WTC11 (cell line): ENCODE data around the gene SPATA17. TPM values are rescaled to one million over a fixed set of nuclear protein-coding genes. Genes with fewer than 3 reads are reported as not detected.

Source experiments
- ATAC-seq: fragments of 200-7000 bp; cut with Tn5 transposase; 2 replicates; pipeline ENCODE4 v1.10.0; 2021; ENCODE audit warnings: mild to moderate bottlenecking, moderate library complexity
- CTCF ChIA-PET: fragments of 300-600 bp; sonication (Branson Sonifier 250); formaldehyde crosslinking; loops from one replicate; lab custom pipeline; 2021; ENCODE audit warnings: antibody characterized with exemption; lab: Charles Lee
- POLR2A ChIA-PET: fragments of 350-600 bp; sonication (Branson Sonifier 250); formaldehyde crosslinking; loops from one replicate; lab custom pipeline; 2021; ENCODE audit warnings: antibody characterized with exemption; lab: Charles Lee
- DNase-seq: peaks from one replicate; pipeline ENCODE4 v3.0.0; 2021; ENCODE audit warnings: low spot score
- H3K27ac Mint-ChIP-seq: 2 replicates; pipeline ENCODE4 v1.8.0; 2021; ENCODE audit warnings: mixed read lengths
- H3K27me3 Mint-ChIP-seq: 2 replicates; pipeline ENCODE4 v1.8.0; 2021; ENCODE audit warnings: low read depth, mild to moderate bottlenecking, moderate library complexity, mixed read lengths
- H3K36me3 Mint-ChIP-seq: 2 replicates; pipeline ENCODE4 v1.8.0; 2021; ENCODE audit warnings: mixed read lengths
- H3K4me1 Mint-ChIP-seq: 2 replicates; pipeline ENCODE4 v1.8.0; 2022; ENCODE audit warnings: mixed read lengths
- H3K4me3 Mint-ChIP-seq: 2 replicates; pipeline ENCODE4 v1.8.0; 2021; ENCODE audit warnings: mild to moderate bottlenecking, moderate library complexity, mixed read lengths
- H3K9me3 Mint-ChIP-seq: 2 replicates; pipeline ENCODE4 v1.8.0; 2021; ENCODE audit warnings: mixed read lengths
- CBFB ChIP-seq: sonication (generic); formaldehyde crosslinking; IDR thresholded peaks from 2 replicates; pipeline ENCODE4 v1.8.1; 2022; ENCODE audit warnings: mild to moderate bottlenecking, low read depth, missing genetic modification reagents
- ESRRA ChIP-seq: sonication (generic); formaldehyde crosslinking; IDR thresholded peaks from 2 replicates; pipeline ENCODE4 v1.8.1; 2022; ENCODE audit warnings: mild to moderate bottlenecking, missing genetic modification reagents, borderline replicate concordance
- ETV6 ChIP-seq: sonication (generic); formaldehyde crosslinking; IDR thresholded peaks from 2 replicates; pipeline ENCODE4 v1.8.1; 2022; ENCODE audit warnings: mild to moderate bottlenecking, missing genetic modification reagents
- FOXJ3 ChIP-seq: sonication (generic); formaldehyde crosslinking; IDR thresholded peaks from 2 replicates; pipeline ENCODE4 v1.9.0; 2021; ENCODE audit warnings: missing genetic modification reagents, mild to moderate bottlenecking, borderline replicate concordance
- GRHL2 ChIP-seq: fragments of 250-450 bp; sonication (Bioruptor Pico); IDR thresholded peaks from 2 replicates; pipeline ENCODE4 v1.8.0; 2022; ENCODE audit warnings: mild to moderate bottlenecking, moderate library complexity; ENCODE audit not compliant: insufficient replicate concordance, severe bottlenecking
- GTF2I ChIP-seq: fragments of 250-450 bp; sonication (Bioruptor Pico); conservative IDR thresholded peaks from 2 replicates; pipeline ENCODE4 v1.4.0; 2021; ENCODE audit warnings: mild to moderate bottlenecking
- HMGA2 ChIP-seq: fragments of 250-450 bp; sonication (Bioruptor Pico); IDR thresholded peaks from 2 replicates; pipeline ENCODE4 v1.4.0; 2021; ENCODE audit warnings: mild to moderate bottlenecking, moderate library complexity
- JUN ChIP-seq: sonication (generic); formaldehyde crosslinking; IDR thresholded peaks from 2 replicates; pipeline ENCODE4 v1.8.0; 2023; ENCODE audit warnings: mild to moderate bottlenecking, missing genetic modification reagents
- MXD4 ChIP-seq: fragments of 250-450 bp; sonication (Bioruptor Pico); IDR thresholded peaks from 2 replicates; pipeline ENCODE4 v1.8.0; 2021; ENCODE audit warnings: mild to moderate bottlenecking, moderate library complexity, borderline replicate concordance
- MYBL2 ChIP-seq: sonication (generic); formaldehyde crosslinking; IDR thresholded peaks from 2 replicates; pipeline ENCODE4 v1.8.1; 2023; ENCODE audit warnings: mild to moderate bottlenecking, moderate library complexity, missing genetic modification reagents
- NFE2L1 ChIP-seq: sonication (generic); formaldehyde crosslinking; IDR thresholded peaks from 2 replicates; pipeline ENCODE4 v1.8.1; 2023; ENCODE audit warnings: missing genetic modification reagents
- OVOL2 ChIP-seq: fragments of 250-450 bp; sonication (Bioruptor Pico); IDR thresholded peaks from 2 replicates; pipeline ENCODE4 v1.9.0; 2021; ENCODE audit warnings: mild to moderate bottlenecking, borderline replicate concordance
- PREB ChIP-seq: sonication (generic); formaldehyde crosslinking; IDR thresholded peaks from 2 replicates; pipeline ENCODE4 v1.8.1; 2022; ENCODE audit warnings: mild to moderate bottlenecking, missing genetic modification reagents, moderate library complexity, borderline replicate concordance
- RELA ChIP-seq: sonication (generic); formaldehyde crosslinking; IDR thresholded peaks from 2 replicates; pipeline ENCODE4 v1.8.1; 2022; ENCODE audit warnings: missing genetic modification reagents, mild to moderate bottlenecking, borderline replicate concordance
- RORB ChIP-seq: fragments of 250-450 bp; sonication (Bioruptor Pico); IDR thresholded peaks from 2 replicates; pipeline ENCODE4 v1.9.0; 2021; ENCODE audit warnings: mild to moderate bottlenecking
- SOX15 ChIP-seq: fragments of 250-450 bp; sonication (Bioruptor Pico); IDR thresholded peaks from 2 replicates; pipeline ENCODE4 v1.9.0; 2021; ENCODE audit warnings: mild to moderate bottlenecking
- TCF7 ChIP-seq: sonication (generic); formaldehyde crosslinking; IDR thresholded peaks from 2 replicates; pipeline ENCODE4 v1.8.0; 2022; ENCODE audit warnings: mild to moderate bottlenecking, low read depth, missing genetic modification reagents, moderate library complexity
- TEAD4 ChIP-seq: sonication (generic); formaldehyde crosslinking; IDR thresholded peaks from 2 replicates; pipeline ENCODE4 v1.8.0; 2022; ENCODE audit warnings: mild to moderate bottlenecking, missing genetic modification reagents
- TP53 ChIP-seq: sonication (generic); formaldehyde crosslinking; IDR thresholded peaks from 2 replicates; pipeline ENCODE4 v1.8.1; 2023; ENCODE audit warnings: mild to moderate bottlenecking, missing genetic modification reagents
- USF1 ChIP-seq: sonication (generic); formaldehyde crosslinking; IDR thresholded peaks from 2 replicates; pipeline ENCODE4 v1.8.0; 2022; ENCODE audit warnings: mild to moderate bottlenecking, missing genetic modification reagents
- ZNF396 ChIP-seq: fragments of 250-450 bp; sonication (Bioruptor Pico); IDR thresholded peaks from 2 replicates; pipeline ENCODE4 v1.8.0; 2021; ENCODE audit warnings: mild to moderate bottlenecking, moderate library complexity, borderline replicate concordance
- ZNF532 ChIP-seq: fragments of 250-450 bp; sonication (Bioruptor Pico); IDR thresholded peaks from 2 replicates; pipeline ENCODE4 v1.9.0; 2021; ENCODE audit warnings: mild to moderate bottlenecking, borderline replicate concordance
- total RNA-seq: library from RNA; stranded (reverse); gene quantifications from 3 replicates; pipeline ENCODE4 v1.2.3, GENCODE V29; 2021
- TF ChIP-seq, protein P1 (sequence below): sonication (generic); formaldehyde crosslinking; IDR thresholded peaks from 2 replicates; pipeline ENCODE4 v1.8.1; 2023; ENCODE audit warnings: mild to moderate bottlenecking, missing genetic modification reagents, moderate library complexity
- TF ChIP-seq, protein P2 (sequence below): sonication (generic); formaldehyde crosslinking; IDR thresholded peaks from 2 replicates; pipeline ENCODE4 v1.8.0; 2022; ENCODE audit warnings: mild to moderate bottlenecking, missing genetic modification reagents
- TF ChIP-seq, protein P3 (sequence below): fragments of 250-450 bp; sonication (Bioruptor Pico); IDR thresholded peaks from 2 replicates; pipeline ENCODE4 v1.9.0; 2021; ENCODE audit warnings: mild to moderate bottlenecking

SPATA17 gene
- total RNA-seq, 1 experiment from 2014 or later, result 1.3 TPM

GRCh38 chr1:217585577-217585976 is 45.6 kb upstream of the SPATA17 start:
- CTCF ChIA-PET, result interaction anchor here (1.2 kb wide), 1 partner anchor 93 kb away, joined by 3 read pairs; no protein-coding TSS in a partner anchor
- POLR2A ChIA-PET, result no interaction called here
- Mint-ChIP-seq H3K36me3 (no peaks in the 10 kb centered on the region), H3K4me1 (no peaks in the 10 kb centered on the region), H3K27me3 (no peaks in the 10 kb centered on the region), H3K9me3 (no peaks in the 10 kb centered on the region), H3K27ac (no peak overlapping the region)
- no peak for DNase-seq
- TF ChIP-seq HMGA2 (CRISPR knock-in tag) (no peak), ZNF532 (no peak), RELA (CRISPR knock-in tag) (no peak), ESRRA (CRISPR knock-in tag) (no peak), SOX15 (CRISPR knock-in tag) (no peak), MYBL2 (CRISPR knock-in tag) (no peak), USF1 (no peak), ETV6 (CRISPR knock-in tag) (no peak), TCF7 (CRISPR knock-in tag) (no peak), PREB (CRISPR knock-in tag) (no peak), CBFB (CRISPR knock-in tag) (no peak), RORB (CRISPR knock-in tag) (no peak), MXD4 (no peak), FOXJ3 (CRISPR knock-in tag) (no peak), ZNF396 (no peak), GRHL2 (CRISPR knock-in tag) (no peak), NFE2L1 (CRISPR knock-in tag) (no peak), TP53 (no peak)
- TF ChIP-seq, protein P1, sequence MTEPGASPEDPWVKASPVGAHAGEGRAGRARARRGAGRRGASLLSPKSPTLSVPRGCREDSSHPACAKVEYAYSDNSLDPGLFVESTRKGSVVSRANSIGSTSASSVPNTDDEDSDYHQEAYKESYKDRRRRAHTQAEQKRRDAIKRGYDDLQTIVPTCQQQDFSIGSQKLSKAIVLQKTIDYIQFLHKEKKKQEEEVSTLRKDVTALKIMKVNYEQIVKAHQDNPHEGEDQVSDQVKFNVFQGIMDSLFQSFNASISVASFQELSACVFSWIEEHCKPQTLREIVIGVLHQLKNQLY (CRISPR knock-in tag), result no peak
- TF ChIP-seq, protein P2, sequence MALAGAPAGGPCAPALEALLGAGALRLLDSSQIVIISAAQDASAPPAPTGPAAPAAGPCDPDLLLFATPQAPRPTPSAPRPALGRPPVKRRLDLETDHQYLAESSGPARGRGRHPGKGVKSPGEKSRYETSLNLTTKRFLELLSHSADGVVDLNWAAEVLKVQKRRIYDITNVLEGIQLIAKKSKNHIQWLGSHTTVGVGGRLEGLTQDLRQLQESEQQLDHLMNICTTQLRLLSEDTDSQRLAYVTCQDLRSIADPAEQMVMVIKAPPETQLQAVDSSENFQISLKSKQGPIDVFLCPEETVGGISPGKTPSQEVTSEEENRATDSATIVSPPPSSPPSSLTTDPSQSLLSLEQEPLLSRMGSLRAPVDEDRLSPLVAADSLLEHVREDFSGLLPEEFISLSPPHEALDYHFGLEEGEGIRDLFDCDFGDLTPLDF (CRISPR knock-in tag), result no peak
- TF ChIP-seq, all 79 proteins: peak for 0
- no peak for ATAC-seq
- no peak overlapping the region for H3K4me3 Mint-ChIP-seq

DNA sequence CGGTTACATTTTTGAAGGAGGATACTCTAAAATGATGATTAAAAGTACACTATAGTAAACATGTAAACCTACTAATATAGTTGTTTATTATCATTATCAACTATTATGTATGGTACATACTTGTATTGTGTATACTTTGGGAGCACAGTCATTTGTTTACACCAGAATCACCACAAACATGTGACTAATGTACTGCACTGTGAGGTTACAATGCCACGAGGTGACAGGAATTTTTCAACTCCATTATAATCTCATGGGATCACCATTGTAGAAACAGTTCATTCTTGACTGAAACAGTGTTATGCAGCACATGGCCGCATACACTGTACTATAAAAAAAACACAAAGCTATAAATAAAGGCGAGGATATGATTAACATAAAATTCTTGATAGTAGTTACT is 44.6 kb upstream of the SPATA17 start:
- Mint-ChIP-seq H3K27me3 (no peaks in the 10 kb centered on the region), H3K36me3 (no peaks in the 10 kb centered on the region), H3K9me3 (no peaks in the 10 kb centered on the region), H3K4me3 (no peak overlapping the region), H3K4me1 (no peaks in the 10 kb centered on the region), H3K27ac (no peak overlapping the region)
- DNase-seq (no peak), ATAC-seq (no peak)
- CTCF ChIA-PET, result interaction anchor here (1.2 kb wide), 1 partner anchor 94 kb away, joined by 3 read pairs; no protein-coding TSS in a partner anchor
- POLR2A ChIA-PET, result no interaction called here
- TF ChIP-seq TEAD4 (CRISPR knock-in tag) (no peak), OVOL2 (CRISPR knock-in tag) (no peak), ZNF396 (no peak), JUN (no peak), GTF2I (CRISPR knock-in tag) (no peak)
- TF ChIP-seq, protein P2 (CRISPR knock-in tag), result no peak
- TF ChIP-seq, protein P3, sequence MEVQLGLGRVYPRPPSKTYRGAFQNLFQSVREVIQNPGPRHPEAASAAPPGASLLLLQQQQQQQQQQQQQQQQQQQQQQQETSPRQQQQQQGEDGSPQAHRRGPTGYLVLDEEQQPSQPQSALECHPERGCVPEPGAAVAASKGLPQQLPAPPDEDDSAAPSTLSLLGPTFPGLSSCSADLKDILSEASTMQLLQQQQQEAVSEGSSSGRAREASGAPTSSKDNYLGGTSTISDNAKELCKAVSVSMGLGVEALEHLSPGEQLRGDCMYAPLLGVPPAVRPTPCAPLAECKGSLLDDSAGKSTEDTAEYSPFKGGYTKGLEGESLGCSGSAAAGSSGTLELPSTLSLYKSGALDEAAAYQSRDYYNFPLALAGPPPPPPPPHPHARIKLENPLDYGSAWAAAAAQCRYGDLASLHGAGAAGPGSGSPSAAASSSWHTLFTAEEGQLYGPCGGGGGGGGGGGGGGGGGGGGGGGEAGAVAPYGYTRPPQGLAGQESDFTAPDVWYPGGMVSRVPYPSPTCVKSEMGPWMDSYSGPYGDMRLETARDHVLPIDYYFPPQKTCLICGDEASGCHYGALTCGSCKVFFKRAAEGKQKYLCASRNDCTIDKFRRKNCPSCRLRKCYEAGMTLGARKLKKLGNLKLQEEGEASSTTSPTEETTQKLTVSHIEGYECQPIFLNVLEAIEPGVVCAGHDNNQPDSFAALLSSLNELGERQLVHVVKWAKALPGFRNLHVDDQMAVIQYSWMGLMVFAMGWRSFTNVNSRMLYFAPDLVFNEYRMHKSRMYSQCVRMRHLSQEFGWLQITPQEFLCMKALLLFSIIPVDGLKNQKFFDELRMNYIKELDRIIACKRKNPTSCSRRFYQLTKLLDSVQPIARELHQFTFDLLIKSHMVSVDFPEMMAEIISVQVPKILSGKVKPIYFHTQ (CRISPR knock-in tag), result no peak
